Stomach (tissue), 4 donors: ENCODE results near the gene ALDH1A1.

ENCODE experiments used
- CTCF ChIP-seq, 7 experiments: fragments of 450-650 bp in 4 of 7; fragments of 200-600 bp in 3 of 7; sonication (generic) in 3 of 7; IDR thresholded peaks; one replicate each; pipeline ENCODE4 v1.5.1; 2016 to 2019; ENCODE audit warnings: antibody characterized with exemption in 7 of 7, control low read depth in 2 of 7, mild to moderate bottlenecking in 1 of 7
- EP300 ChIP-seq: sonication (generic); formaldehyde crosslinking; IDR thresholded peaks from one replicate; pipeline ENCODE4 v1.6.1; 2017; ENCODE audit warnings: antibody characterized with exemption
- POLR2A ChIP-seq, 4 donors: fragments of 450-650 bp; IDR thresholded peaks; one replicate each; pipeline ENCODE4 v1.6.1; 2016; ENCODE audit warnings: antibody characterized with exemption in 4 of 4, control low read depth in 2 of 4, mild to moderate bottlenecking in 1 of 4, moderate library complexity in 1 of 4
- POLR2AphosphoS5 ChIP-seq, 3 donors: sonication (generic); formaldehyde crosslinking; IDR thresholded peaks; one replicate each; pipeline ENCODE4 v1.6.1; 2016; ENCODE audit warnings: antibody characterized with exemption in 3 of 3

GRCh38 chr9:72925126-72925789, 27.6 kb downstream of the ALDH1A1 start:
- TF ChIP-seq CTCF (IDR thresholded peaks at IDR 0.05) (no peak), POLR2AphosphoS5 (IDR thresholded peaks at IDR 0.05) (no peak), POLR2A (IDR thresholded peaks at IDR 0.05) (no peak), EP300 (no peak)
